ENCODE data around the gene KRTAP19-3.

Gene KRTAP19-3

DNA sequence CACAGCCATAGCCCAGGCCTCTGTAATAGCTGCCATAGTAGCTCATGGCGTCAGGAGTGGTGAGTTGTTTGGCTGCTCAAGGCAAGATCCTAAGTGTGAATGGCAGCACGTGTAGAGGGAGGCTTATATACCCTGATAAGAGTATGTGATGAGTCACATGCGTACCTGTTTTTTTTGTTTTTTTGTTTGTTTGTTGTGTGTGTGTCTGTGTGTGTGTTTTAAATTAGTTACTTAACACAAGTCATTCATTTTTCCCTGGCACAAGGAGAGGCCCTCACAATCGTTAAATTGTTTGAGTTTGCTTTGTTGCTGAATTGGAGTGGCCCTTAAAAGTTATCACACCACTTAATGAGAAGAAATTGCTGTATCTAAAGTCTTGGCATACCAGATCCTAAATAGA, 5.3 kb upstream of the KRTAP19-3 start, which contains the start of gene KRTAP19-4:
TSS of gene KRTAP19-4 (minus strand) at position 101 of the 400 bp plus-strand sequence. CDS start at position 46, 55 bp downstream.
- no peak within 1 kb of the TSS for H3K4me3 ChIP-seq (ENCODE audit: low read depth, low read length)
- TF ChIP-seq, protein P1, sequence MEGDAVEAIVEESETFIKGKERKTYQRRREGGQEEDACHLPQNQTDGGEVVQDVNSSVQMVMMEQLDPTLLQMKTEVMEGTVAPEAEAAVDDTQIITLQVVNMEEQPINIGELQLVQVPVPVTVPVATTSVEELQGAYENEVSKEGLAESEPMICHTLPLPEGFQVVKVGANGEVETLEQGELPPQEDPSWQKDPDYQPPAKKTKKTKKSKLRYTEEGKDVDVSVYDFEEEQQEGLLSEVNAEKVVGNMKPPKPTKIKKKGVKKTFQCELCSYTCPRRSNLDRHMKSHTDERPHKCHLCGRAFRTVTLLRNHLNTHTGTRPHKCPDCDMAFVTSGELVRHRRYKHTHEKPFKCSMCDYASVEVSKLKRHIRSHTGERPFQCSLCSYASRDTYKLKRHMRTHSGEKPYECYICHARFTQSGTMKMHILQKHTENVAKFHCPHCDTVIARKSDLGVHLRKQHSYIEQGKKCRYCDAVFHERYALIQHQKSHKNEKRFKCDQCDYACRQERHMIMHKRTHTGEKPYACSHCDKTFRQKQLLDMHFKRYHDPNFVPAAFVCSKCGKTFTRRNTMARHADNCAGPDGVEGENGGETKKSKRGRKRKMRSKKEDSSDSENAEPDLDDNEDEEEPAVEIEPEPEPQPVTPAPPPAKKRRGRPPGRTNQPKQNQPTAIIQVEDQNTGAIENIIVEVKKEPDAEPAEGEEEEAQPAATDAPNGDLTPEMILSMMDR (IDR thresholded peaks at IDR 0.05; ENCODE audit: low read depth, low read length) = no peak
- no peak for TF ChIP-seq MYC (IDR thresholded peaks at IDR 0.05; ENCODE audit: low read depth, low read length)
- no peak for TF ChIP-seq POLR2A (IDR thresholded peaks at IDR 0.05; ENCODE audit: extremely low read depth, insufficient read length)
- TF ChIP-seq, protein P2, sequence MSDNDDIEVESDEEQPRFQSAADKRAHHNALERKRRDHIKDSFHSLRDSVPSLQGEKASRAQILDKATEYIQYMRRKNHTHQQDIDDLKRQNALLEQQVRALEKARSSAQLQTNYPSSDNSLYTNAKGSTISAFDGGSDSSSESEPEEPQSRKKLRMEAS (IDR thresholded peaks at IDR 0.05; ENCODE audit: low read depth, low read length) = no peak
- no peak for DNase-seq (ENCODE audit: low read depth)

DNA sequence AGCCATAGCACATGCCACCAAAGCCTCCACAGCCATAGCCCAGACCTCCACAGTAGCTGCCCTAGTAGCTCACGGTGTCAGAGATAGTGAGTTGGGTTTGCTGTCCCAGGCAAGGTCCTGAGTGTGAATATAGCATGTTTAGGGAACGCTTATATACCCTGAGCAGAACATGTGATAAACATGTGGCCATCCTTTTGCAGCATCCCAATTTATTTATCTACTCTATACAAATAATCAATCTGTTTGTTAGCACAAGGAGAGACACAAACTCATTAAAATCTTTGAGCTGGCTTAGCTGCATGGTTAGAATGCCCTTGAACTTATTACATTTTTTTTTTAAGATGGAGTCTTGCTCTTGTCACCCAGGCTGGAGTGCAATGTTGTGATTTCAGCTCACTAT, 4.5 kb downstream of the KRTAP19-3 start, which contains the start of gene KRTAP19-2:
TSS of gene KRTAP19-2 (minus strand) at position 101 of the 400 bp plus-strand sequence. CDS start at position 13, 88 bp downstream.
- TF ChIP-seq POLR2A (IDR thresholded peaks at IDR 0.05; ENCODE audit: extremely low read depth, insufficient read length) = no peak
- TF ChIP-seq, protein P1 (IDR thresholded peaks at IDR 0.05; ENCODE audit: low read depth, low read length) = no peak
- no peak for TF ChIP-seq MYC (IDR thresholded peaks at IDR 0.05; ENCODE audit: low read depth, low read length)
- TF ChIP-seq, protein P2 (IDR thresholded peaks at IDR 0.05; ENCODE audit: low read depth, low read length) = no peak
- no peak for DNase-seq (ENCODE audit: low read depth)
- no peak within 1 kb of the TSS for H3K4me3 ChIP-seq (ENCODE audit: low read depth, low read length)

DNA sequence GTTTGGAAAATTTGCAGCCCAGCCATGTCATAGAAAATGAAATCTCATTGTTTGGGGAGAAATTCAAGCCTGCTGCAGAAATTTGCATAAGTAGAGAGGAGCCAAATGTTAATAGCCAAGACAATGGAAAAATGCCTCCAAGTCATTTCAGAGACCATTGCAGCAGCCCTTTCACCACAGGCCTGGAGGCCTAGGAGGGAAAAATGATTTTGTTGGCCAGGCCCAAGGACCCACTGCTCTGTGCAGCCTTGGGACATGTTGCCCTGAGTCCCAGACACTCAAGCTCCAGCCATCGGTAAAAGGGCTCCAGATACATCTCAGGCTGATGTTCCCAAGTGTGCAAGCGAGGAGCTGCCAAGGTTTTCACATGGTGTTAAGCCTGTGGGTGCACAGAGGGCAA, 5.6 kb downstream of the KRTAP19-3 start:
- TF ChIP-seq POLR2A (IDR thresholded peaks at IDR 0.05; ENCODE audit: extremely low read depth, insufficient read length) (no peak), MYC (IDR thresholded peaks at IDR 0.05; ENCODE audit: low read depth, low read length) (no peak)
- TF ChIP-seq, protein P2 (IDR thresholded peaks at IDR 0.05; ENCODE audit: low read depth, low read length) = no peak
- TF ChIP-seq, protein P1 (IDR thresholded peaks at IDR 0.05; ENCODE audit: low read depth, low read length) = no peak
- no peak overlapping the region for H3K4me3 ChIP-seq (ENCODE audit: low read depth, low read length)
- DNase-seq (ENCODE audit: low read depth) = no peak

DNA sequence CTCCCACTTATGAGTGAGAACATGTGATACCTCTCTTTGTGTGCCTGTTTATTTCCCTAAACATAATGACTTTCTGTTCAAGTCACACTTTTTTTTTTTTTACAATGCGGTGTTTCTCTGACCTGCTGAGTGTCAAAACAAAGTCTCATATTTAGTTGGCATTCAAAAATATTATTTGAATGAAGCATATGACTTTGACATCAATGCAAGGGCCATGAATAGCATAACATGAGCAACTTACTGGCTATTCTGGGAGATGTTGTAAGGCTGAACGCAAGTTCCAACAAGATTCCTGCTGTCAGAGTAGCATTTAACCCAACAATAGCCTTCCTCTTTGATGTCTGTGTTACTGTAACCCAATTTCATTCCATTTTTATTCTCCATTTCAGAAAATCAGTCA, 9.7 kb downstream of the KRTAP19-3 start:
- TF ChIP-seq, protein P1 (IDR thresholded peaks at IDR 0.05; ENCODE audit: low read depth, low read length) = no peak
- TF ChIP-seq, protein P2 (IDR thresholded peaks at IDR 0.05; ENCODE audit: low read depth, low read length) = no peak
- TF ChIP-seq POLR2A (IDR thresholded peaks at IDR 0.05; ENCODE audit: extremely low read depth, insufficient read length) = no peak
- TF ChIP-seq MYC (IDR thresholded peaks at IDR 0.05; ENCODE audit: low read depth, low read length) = no peak
- H3K4me3 ChIP-seq (ENCODE audit: low read depth, low read length) = no peak overlapping the region
- no peak for DNase-seq (ENCODE audit: low read depth)

DNA sequence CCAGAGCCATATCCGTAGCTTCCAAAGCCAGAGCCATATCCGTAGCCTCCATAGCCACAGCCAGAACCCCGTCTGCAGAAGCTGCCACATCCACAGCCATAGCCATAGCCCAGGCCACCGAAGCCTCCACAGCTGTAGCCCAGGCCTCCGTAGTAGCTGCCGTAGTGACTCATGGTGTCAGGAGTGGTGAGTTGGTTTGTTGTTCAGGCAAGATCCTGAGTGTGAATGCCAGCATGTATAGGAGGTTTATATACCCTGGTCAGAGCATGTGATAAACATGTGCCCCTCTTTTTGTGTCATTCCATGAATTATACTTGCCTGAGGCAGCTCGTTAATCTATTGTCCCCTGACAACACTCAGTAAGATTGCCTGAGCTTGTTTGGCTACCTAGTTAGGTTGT, 11.7 kb downstream of the KRTAP19-3 start, which contains the start of gene KRTAP19-1:
TSS of gene KRTAP19-1 (minus strand) at position 223 of the 400 bp plus-strand sequence. CDS start at position 173, 50 bp downstream.
- no peak for TF ChIP-seq POLR2A (IDR thresholded peaks at IDR 0.05; ENCODE audit: extremely low read depth, insufficient read length)
- TF ChIP-seq, protein P1 (IDR thresholded peaks at IDR 0.05; ENCODE audit: low read depth, low read length) = no peak
- no peak for TF ChIP-seq MYC (IDR thresholded peaks at IDR 0.05; ENCODE audit: low read depth, low read length)
- TF ChIP-seq, protein P2 (IDR thresholded peaks at IDR 0.05; ENCODE audit: low read depth, low read length) = no peak
- H3K4me3 ChIP-seq (ENCODE audit: low read depth, low read length) = no peak within 1 kb of the TSS
- DNase-seq (ENCODE audit: low read depth) = no peak

Data from NB4 (cell line).